Activated CD8-positive, alpha-beta T cell treated with anti-CD3 and anti-CD28 coated beads, Interleukin-2, amount 10 ng/mL, durations not matched to agents 7 days and 5 days (primary cell): ENCODE data around the gene ZNF462. TPM values are rescaled to one million over a fixed set of nuclear protein-coding genes. Genes with fewer than 3 reads are reported as not detected.

Experiments used
- ATAC-seq: fragments of 150-1000 bp; cut with Tn5 transposase; one replicate; pipeline ENCODE4 v1.10.0; 2021; ENCODE audit warnings: moderate library complexity
- CTCF ChIA-PET: fragments of 350-600 bp; sonication (Branson Sonifier 250); formaldehyde crosslinking; loops from one replicate; lab custom pipeline; 2021; ENCODE audit warnings: antibody characterized with exemption; lab: Charles Lee
- POLR2A ChIA-PET: fragments of 350-600 bp; sonication (Branson Sonifier 250); formaldehyde crosslinking; loops from one replicate; lab custom pipeline; 2021; ENCODE audit warnings: antibody characterized with exemption; lab: Charles Lee
- DNase-seq: peaks from one replicate; pipeline ENCODE4 v3.0.0-alpha.2; 2020
- H3K27ac Mint-ChIP-seq: one replicate; pipeline ENCODE4 v1.8.0; 2021; ENCODE audit warnings: mild to moderate bottlenecking, mixed read lengths
- H3K27me3 Mint-ChIP-seq: one replicate; pipeline ENCODE4 v1.8.0; 2021; ENCODE audit warnings: low read depth, mixed read lengths
- H3K36me3 Mint-ChIP-seq: one replicate; pipeline ENCODE4 v1.8.0; 2021; ENCODE audit warnings: low read depth, mixed read lengths
- H3K4me1 Mint-ChIP-seq: one replicate; pipeline ENCODE4 v1.8.0; 2021; ENCODE audit warnings: low read depth, mixed read lengths
- H3K4me3 Mint-ChIP-seq: one replicate; pipeline ENCODE4 v1.8.0; 2021; ENCODE audit warnings: mild to moderate bottlenecking, mixed read lengths
- H3K9me3 Mint-ChIP-seq: one replicate; pipeline ENCODE4 v1.8.0; 2022; ENCODE audit warnings: mixed read lengths; ENCODE audit not compliant: insufficient read depth
- total RNA-seq, 2 experiments: library from RNA; stranded (reverse); gene quantifications; one replicate each; pipeline ENCODE4 v1.2.3, GENCODE V29; 2021

Gene ZNF462
- total RNA-seq, 2 experiments from 2014 or later, result not detected

- H3K4me1 Mint-ChIP-seq, result no peaks in the 10 kb centered on the region
- H3K27ac Mint-ChIP-seq, result no peak overlapping the region
- CTCF ChIA-PET, result no interaction called here
- H3K4me3 Mint-ChIP-seq, result no peak overlapping the region
- DNase-seq (no peak), ATAC-seq (no peak)
- no peaks in the 10 kb centered on the region for H3K9me3 Mint-ChIP-seq
- peaks cover 2% of the 10 kb centered on the region for H3K27me3 Mint-ChIP-seq
- POLR2A ChIA-PET, result no interaction called here
- H3K36me3 Mint-ChIP-seq, result no peaks in the 10 kb centered on the region
Measured at GRCh38 chr9:106934442-106935238, 71.7 kb downstream of the ZNF462 start.

DNA sequence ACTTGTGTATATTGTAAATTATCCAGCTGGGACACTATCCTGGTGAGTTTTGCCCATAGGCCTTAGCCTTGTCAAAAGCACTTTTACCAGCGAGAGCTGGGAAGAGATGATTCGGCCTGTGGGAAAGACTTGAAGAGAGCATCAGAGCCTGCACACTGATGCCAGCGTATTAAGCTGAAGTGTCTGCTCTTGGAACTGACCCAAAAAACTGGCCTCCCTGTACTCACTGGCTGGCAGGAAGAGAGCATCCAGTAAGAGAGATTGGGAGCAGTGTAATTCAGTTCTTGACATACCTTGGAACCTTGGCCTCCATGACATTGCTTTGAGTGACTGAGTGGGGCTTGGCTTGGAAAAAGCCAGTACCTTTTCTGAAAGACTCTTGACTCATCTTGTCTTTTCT is 73.7 kb downstream of the ZNF462 start:
- ATAC-seq (no peak), DNase-seq (no peak)
- H3K27ac Mint-ChIP-seq, result no peak overlapping the region
- H3K36me3 Mint-ChIP-seq, result no peaks in the 10 kb centered on the region
- H3K4me3 Mint-ChIP-seq, result no peak overlapping the region
- POLR2A ChIA-PET, result no interaction called here
- H3K27me3 Mint-ChIP-seq, result peaks cover 2% of the 10 kb centered on the region
- no peaks in the 10 kb centered on the region for H3K9me3 Mint-ChIP-seq
- no peaks in the 10 kb centered on the region for H3K4me1 Mint-ChIP-seq
- CTCF ChIA-PET, result no interaction called here

DNA sequence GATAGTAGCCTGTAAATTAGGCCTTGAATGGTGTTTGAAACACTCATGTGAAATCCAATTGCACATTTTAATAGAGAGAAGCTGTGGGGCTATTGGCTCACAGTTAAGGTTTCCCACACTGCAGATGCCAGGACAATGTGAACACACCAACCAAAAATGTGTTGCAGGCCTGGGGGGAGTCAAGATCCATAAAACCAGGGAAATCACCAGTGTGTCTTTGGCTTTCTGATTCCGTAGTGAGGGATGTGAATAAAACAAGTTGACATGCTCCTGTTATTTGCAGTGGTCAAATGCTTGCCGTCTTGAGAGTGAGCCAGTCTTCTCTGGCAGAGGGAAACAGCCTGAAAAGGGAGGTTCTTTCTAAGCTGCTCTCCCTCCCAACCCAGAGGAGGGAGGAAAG is 79.0 kb downstream of the ZNF462 start:
- Mint-ChIP-seq H3K4me3 (no peak overlapping the region), H3K9me3 (no peaks in the 10 kb centered on the region)
- ATAC-seq, result no peak

GRCh38 chr9:106945727-106946660 is 83.0 kb downstream of the ZNF462 start:
- DNase-seq, result no peak

More for the DNA sequence above, 79.0 kb downstream of the ZNF462 start:
- CTCF ChIA-PET, result no interaction called here
- POLR2A ChIA-PET, result no interaction called here
- Mint-ChIP-seq H3K36me3 (no peaks in the 10 kb centered on the region), H3K27ac (no peak overlapping the region), H3K27me3 (no peaks in the 10 kb centered on the region), H3K4me1 (no peaks in the 10 kb centered on the region)
- no peak for DNase-seq

GRCh38 chr9:106947106-106947900 is 84.3 kb downstream of the ZNF462 start:
- H3K9me3 Mint-ChIP-seq, result no peaks in the 10 kb centered on the region
- no peaks in the 10 kb centered on the region for H3K36me3 Mint-ChIP-seq
- ChIA-PET CTCF (no interaction called here), POLR2A (no interaction called here)
- no peak overlapping the region for H3K27ac Mint-ChIP-seq
- H3K27me3 Mint-ChIP-seq, result no peaks in the 10 kb centered on the region
- DNase-seq (no peak), ATAC-seq (no peak)
- H3K4me3 Mint-ChIP-seq, result no peak overlapping the region
- no peaks in the 10 kb centered on the region for H3K4me1 Mint-ChIP-seq

More at GRCh38 chr9:106945727-106946660, 83.0 kb downstream of the ZNF462 start:
- no peak overlapping the region for H3K4me3 Mint-ChIP-seq
- ATAC-seq, result no peak
- ChIA-PET CTCF (no interaction called here), POLR2A (no interaction called here)
- H3K36me3 Mint-ChIP-seq, result no peaks in the 10 kb centered on the region
- H3K27me3 Mint-ChIP-seq, result no peaks in the 10 kb centered on the region
- no peak overlapping the region for H3K27ac Mint-ChIP-seq
- no peaks in the 10 kb centered on the region for H3K4me1 Mint-ChIP-seq
- no peaks in the 10 kb centered on the region for H3K9me3 Mint-ChIP-seq

DNA sequence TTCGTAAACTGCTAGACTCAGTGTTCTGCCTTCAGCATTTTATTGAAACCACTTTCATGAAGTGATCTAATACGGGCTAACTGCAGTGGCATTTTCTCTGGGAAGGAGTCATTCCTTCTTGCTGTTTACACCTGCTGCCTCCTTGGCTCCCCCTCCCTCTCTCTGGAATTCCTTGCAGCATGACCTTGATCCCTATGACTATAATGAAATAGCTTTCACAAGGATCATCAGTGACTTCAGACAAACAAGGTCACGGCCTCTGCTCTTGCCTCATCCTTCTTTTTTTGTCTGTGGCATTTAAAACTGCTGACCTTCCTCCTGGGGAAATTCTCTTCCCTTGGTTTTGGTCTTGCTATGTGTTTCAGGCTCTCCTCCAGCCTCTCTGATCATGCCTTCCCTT is 90.2 kb downstream of the ZNF462 start:
- H3K4me3 Mint-ChIP-seq, result no peak overlapping the region
- no peaks in the 10 kb centered on the region for H3K4me1 Mint-ChIP-seq
- no peak for ATAC-seq
- POLR2A ChIA-PET, result no interaction called here
- no peak for DNase-seq
- no peaks in the 10 kb centered on the region for H3K9me3 Mint-ChIP-seq
- H3K27me3 Mint-ChIP-seq, result no peaks in the 10 kb centered on the region
- no peak overlapping the region for H3K27ac Mint-ChIP-seq
- no peaks in the 10 kb centered on the region for H3K36me3 Mint-ChIP-seq
- CTCF ChIA-PET, result no interaction called here

- Mint-ChIP-seq H3K27ac (no peak overlapping the region), H3K4me1 (no peaks in the 10 kb centered on the region), H3K9me3 (no peaks in the 10 kb centered on the region), H3K27me3 (no peaks in the 10 kb centered on the region), H3K36me3 (no peaks in the 10 kb centered on the region), H3K4me3 (no peak overlapping the region)
- no peak for DNase-seq
- CTCF ChIA-PET, result no interaction called here
- no peak for ATAC-seq
- POLR2A ChIA-PET, result no interaction called here
Measured at GRCh38 chr9:106954558-106954957, 91.6 kb downstream of the ZNF462 start.

- Mint-ChIP-seq H3K27me3 (no peaks in the 10 kb centered on the region), H3K4me3 (no peak overlapping the region), H3K9me3 (no peaks in the 10 kb centered on the region), H3K36me3 (no peaks in the 10 kb centered on the region), H3K27ac (no peak overlapping the region), H3K4me1 (no peaks in the 10 kb centered on the region)
- POLR2A ChIA-PET, result no interaction called here
- DNase-seq (no peak), ATAC-seq (no peak)
- CTCF ChIA-PET, result no interaction called here
Measured at GRCh38 chr9:106954974-106955850, 92.2 kb downstream of the ZNF462 start.

- no peaks in the 10 kb centered on the region for H3K27me3 Mint-ChIP-seq
- H3K9me3 Mint-ChIP-seq, result no peaks in the 10 kb centered on the region
- DNase-seq (no peak), ATAC-seq (no peak)
- H3K27ac Mint-ChIP-seq, result no peak overlapping the region
- CTCF ChIA-PET, result no interaction called here
- no peak overlapping the region for H3K4me3 Mint-ChIP-seq
- no peaks in the 10 kb centered on the region for H3K36me3 Mint-ChIP-seq
- POLR2A ChIA-PET, result no interaction called here
- no peaks in the 10 kb centered on the region for H3K4me1 Mint-ChIP-seq
Measured at GRCh38 chr9:106956971-106957370, 94.0 kb downstream of the ZNF462 start.

GRCh38 chr9:106958955-106959657 is 96.1 kb downstream of the ZNF462 start:
- Mint-ChIP-seq H3K9me3 (no peaks in the 10 kb centered on the region), H3K4me3 (no peak overlapping the region), H3K27ac (no peak overlapping the region), H3K27me3 (no peaks in the 10 kb centered on the region), H3K4me1 (peaks cover 10% of the 10 kb centered on the region), H3K36me3 (no peaks in the 10 kb centered on the region)
- no peak for DNase-seq
- no peak for ATAC-seq
- ChIA-PET CTCF (no interaction called here), POLR2A (no interaction called here)
